SU-DHL-6 (cell line): ENCODE data around the gene CGB3.
"Not testable (repeated sequence)": the region's sequence is repeated elsewhere in the genome, so short reads cannot be mapped to it uniquely, and the experiment has no call there.

ENCODE experiments used
- H2AFZ ChIP-seq: fragments of 200-600 bp; sonication (generic); 2 replicates; pipeline ENCODE4 v1.6.1; 2014; ENCODE audit warnings: low read depth, mild to moderate bottlenecking, moderate library complexity, mixed read lengths, antibody characterized with exemption, low read length; ENCODE audit not compliant: severe bottlenecking
- H3F3A ChIP-seq: fragments of 200-600 bp; shearing (Covaris generic); 2 replicates; pipeline ENCODE4 v1.6.0; 2016; ENCODE audit warnings: antibody characterized with exemption, mild to moderate bottlenecking; ENCODE audit not compliant: insufficient read depth
- H3K27ac ChIP-seq: fragments of 200-600 bp; sonication (generic); 2 replicates; pipeline ENCODE4 v1.5.1; 2016; ENCODE audit warnings: low read depth, mild to moderate bottlenecking, low read length, moderate library complexity, mixed read lengths
- H3K27me3 ChIP-seq: fragments of 200-600 bp; sonication (generic), shearing (Covaris generic); 2 replicates; pipeline ENCODE4 v1.6.0; 2014; ENCODE audit warnings: mild to moderate bottlenecking, low read length
- H3K36me3 ChIP-seq: fragments of 200-600 bp; sonication (generic); 2 replicates; pipeline ENCODE4 v1.6.1; 2014; ENCODE audit warnings: mild to moderate bottlenecking, low read length, mixed read lengths
- H3K4me2 ChIP-seq: fragments of 300-600, 200-600 bp; shearing (Covaris generic), sonication (generic); 2 replicates; pipeline ENCODE4 v1.6.0; 2014; ENCODE audit warnings: low read length, low read depth, mild to moderate bottlenecking; ENCODE audit not compliant: poor library complexity, severe bottlenecking
- H3K4me3 ChIP-seq: fragments of 200-600 bp; sonication (generic); 2 replicates; pipeline ENCODE4 v1.5.1; 2014; ENCODE audit warnings: antibody characterized with exemption, low read length, mild to moderate bottlenecking, mixed read lengths; ENCODE audit not compliant: insufficient read depth, poor library complexity, severe bottlenecking
- H3K79me2 ChIP-seq: fragments of 200-600 bp; sonication (generic); 2 replicates; pipeline ENCODE4 v1.6.1; 2014; ENCODE audit warnings: mild to moderate bottlenecking, low read length, moderate library complexity; ENCODE audit not compliant: insufficient read depth
- H3K9ac ChIP-seq: fragments of 200-600 bp; sonication (generic); 2 replicates; pipeline ENCODE4 v1.7.0; 2014; ENCODE audit warnings: mild to moderate bottlenecking, low read length
- H3K9me2 ChIP-seq: fragments of 200-600 bp; sonication (generic); replicated peaks from 2 replicates; pipeline ENCODE4 v1.6.1; 2014; ENCODE audit warnings: low read length; ENCODE audit not compliant: insufficient read depth
- H3K9me3 ChIP-seq: fragments of 200-600 bp; sonication (generic); 2 replicates; pipeline ENCODE4 v1.6.1; 2014; ENCODE audit warnings: low read length, mixed read lengths; ENCODE audit not compliant: insufficient read depth
- H4K20me1 ChIP-seq: fragments of 200-600 bp; sonication (generic); 2 replicates; pipeline ENCODE4 v1.6.1; 2014; ENCODE audit warnings: low read depth, mild to moderate bottlenecking, antibody characterized with exemption, low read length, moderate library complexity, mixed read lengths
- EZH2phosphoT487 ChIP-seq: fragments of 200-600 bp; sonication (generic), shearing (Covaris generic); conservative IDR thresholded peaks from 2 replicates; pipeline ENCODE4 v1.6.1; 2018; ENCODE audit warnings: mild to moderate bottlenecking, antibody characterized with exemption, low read length, moderate library complexity, mixed read lengths
- TF ChIP-seq, protein P1 (sequence below): fragments of 200-600 bp; sonication (generic); IDR thresholded peaks from one replicate; pipeline ENCODE4 v1.5.1; 2017; ENCODE audit warnings: antibody characterized with exemption, mild to moderate bottlenecking, low read length, moderate library complexity; ENCODE audit not compliant: insufficient read depth, poor library complexity, severe bottlenecking

CGB3 gene

DNA sequence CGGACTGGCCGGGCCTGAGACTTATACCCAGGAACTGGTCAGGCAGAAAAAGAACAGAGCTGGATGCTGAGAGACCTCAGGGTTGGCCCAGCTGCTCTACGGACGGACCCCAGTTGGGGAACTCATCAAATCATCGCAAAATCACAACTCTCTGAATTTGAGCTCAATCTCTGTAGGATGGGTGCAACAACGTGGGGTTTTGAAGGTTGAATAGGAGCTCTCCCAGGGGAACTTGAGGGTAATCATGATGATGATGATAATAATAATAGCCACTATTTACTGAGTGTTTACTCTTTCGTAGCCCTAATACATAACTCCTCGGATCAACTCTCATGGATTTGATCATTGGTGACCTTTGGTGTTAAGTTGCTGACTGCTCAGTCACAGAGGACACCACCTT is 6.2 kb upstream of the CGB3 start:
- not testable (repeated sequence) for H2AFZ ChIP-seq, H3K9me2 ChIP-seq, H3K4me3 ChIP-seq, H4K20me1 ChIP-seq, H3K36me3 ChIP-seq, H3K9me3 ChIP-seq, H3K27ac ChIP-seq, H3K4me2 ChIP-seq, H3F3A ChIP-seq, H3K27me3 ChIP-seq, H3K9ac ChIP-seq, H3K79me2 ChIP-seq

DNA sequence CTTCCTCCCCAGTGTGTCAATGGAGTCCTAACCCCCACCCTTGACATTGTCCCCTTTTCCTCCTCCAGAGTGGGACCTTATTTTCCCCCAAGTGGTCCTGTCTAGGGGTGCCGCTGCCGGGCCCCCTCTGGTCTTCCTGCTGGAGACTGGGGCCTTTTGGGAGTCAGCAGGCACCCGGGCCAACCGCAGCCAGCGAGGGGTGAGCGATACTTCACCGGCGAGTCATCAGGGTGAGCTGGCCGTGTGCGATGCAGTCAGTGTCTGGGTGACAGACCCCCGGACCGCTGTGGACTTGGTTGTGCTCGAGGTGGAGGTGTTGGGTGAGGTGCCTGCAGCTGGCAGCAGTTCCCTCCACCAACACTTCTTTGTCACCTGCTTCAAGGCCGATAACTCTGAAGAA is 5.6 kb upstream of the CGB3 start:
- not testable (repeated sequence) for H3K27ac ChIP-seq, H3K9ac ChIP-seq, H3K4me3 ChIP-seq, H3K9me2 ChIP-seq, H3K36me3 ChIP-seq, H2AFZ ChIP-seq, H3K9me3 ChIP-seq, H3K27me3 ChIP-seq, H3F3A ChIP-seq, H3K79me2 ChIP-seq, H4K20me1 ChIP-seq, H3K4me2 ChIP-seq

DNA sequence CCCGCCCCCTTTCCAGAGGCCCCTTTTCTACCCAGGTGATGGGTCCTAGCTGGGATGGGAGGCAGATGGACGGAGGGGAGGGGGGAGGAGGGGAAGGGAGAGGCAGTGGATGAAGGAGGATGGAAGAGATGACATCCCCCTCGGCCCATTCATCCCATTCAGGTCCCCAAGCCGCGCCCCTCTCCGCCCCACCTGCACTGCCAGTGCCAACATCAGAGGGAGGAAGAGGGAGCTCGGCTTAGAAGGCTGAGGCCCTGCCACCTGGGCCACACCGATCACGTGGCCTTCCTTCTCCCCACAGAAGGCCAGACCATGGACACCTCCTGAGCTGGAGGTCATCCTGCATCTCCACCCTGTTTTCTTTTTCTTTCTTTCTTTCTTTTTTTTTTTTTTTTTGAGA is 4.6 kb upstream of the CGB3 start:
- not testable (repeated sequence) for H3K9ac ChIP-seq, H3F3A ChIP-seq, H2AFZ ChIP-seq, H3K36me3 ChIP-seq, H3K9me2 ChIP-seq, H3K9me3 ChIP-seq, H3K4me2 ChIP-seq, H3K27ac ChIP-seq, H3K4me3 ChIP-seq, H4K20me1 ChIP-seq, H3K79me2 ChIP-seq, H3K27me3 ChIP-seq

DNA sequence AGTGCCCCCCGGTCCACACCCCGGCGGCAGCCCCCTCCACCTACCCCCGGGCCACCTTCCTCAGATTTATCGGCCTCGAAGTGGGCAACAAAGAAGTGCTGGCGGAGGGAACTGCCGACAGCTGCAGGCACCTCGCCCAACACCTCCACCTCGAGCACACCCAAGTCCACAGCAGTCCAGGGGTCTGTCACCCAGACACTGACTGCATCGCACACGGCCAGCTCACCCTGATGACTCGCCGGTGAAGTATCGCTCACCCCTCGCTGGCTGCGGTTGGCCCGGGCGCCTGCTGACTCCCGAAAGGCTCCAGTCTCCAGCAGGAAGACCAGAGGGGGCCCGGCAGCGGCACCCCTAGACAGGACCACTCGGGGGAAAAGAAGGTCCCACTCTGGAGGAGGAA is 1.5 kb upstream of the CGB3 start:
- H3K9me3 ChIP-seq, H3K9me2 ChIP-seq, H3K36me3 ChIP-seq, H3K4me2 ChIP-seq, H3K27me3 ChIP-seq, H4K20me1 ChIP-seq, H2AFZ ChIP-seq, H3F3A ChIP-seq, H3K79me2 ChIP-seq, H3K4me3 ChIP-seq, H3K27ac ChIP-seq, H3K9ac ChIP-seq: not testable (repeated sequence)

DNA sequence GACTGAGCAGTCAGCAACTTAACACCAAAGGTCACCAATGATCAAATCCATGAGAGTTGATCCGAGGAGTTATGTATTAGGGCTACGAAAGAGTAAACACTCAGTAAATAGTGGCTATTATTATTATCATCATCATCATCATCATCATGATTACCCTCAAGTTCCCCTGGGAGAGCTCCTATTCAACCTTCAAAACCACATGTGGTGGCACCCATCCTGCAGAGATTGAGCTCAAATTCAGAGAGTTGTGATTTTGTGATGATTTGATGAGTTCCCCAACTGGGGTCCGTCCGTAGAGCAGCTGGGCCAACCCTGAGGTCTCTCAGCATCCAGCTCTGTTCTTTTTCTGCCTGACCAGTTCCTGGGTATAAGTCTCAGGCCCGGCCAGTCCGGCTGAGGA is 955 bp upstream of the CGB3 start:
- H3K27me3 ChIP-seq, H3K9me2 ChIP-seq, H2AFZ ChIP-seq, H3K36me3 ChIP-seq, H3F3A ChIP-seq, H3K9ac ChIP-seq, H3K4me3 ChIP-seq, H4K20me1 ChIP-seq, H3K4me2 ChIP-seq, H3K79me2 ChIP-seq, H3K27ac ChIP-seq, H3K9me3 ChIP-seq: not testable (repeated sequence)

DNA sequence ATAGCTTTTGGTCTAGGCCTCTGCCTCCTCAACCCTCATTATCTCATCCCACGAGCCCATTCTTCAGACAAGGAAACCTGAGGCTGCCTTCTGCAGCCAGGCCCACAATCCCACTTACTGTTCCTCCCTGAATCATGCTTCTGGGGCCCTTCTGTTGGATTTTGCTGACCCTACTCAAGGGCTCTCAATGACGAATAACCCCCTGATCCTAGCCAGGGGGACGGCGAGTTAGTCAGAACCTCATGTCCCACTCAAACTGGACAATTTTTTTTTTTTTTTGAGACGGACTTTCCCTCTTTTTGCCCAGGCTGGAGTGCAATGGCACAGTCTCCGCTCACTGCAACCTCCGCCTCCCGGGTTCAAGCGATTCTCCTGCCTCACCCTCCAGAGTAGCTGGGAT is 2.0 kb downstream of the CGB3 start:
- no peak overlapping the region for H3K27ac ChIP-seq
- no peak overlapping the region for H3K4me2 ChIP-seq
- H3K4me3 ChIP-seq = no peak overlapping the region
- H3K9me3 ChIP-seq = no peaks in the 10 kb centered on the region
- no peaks in the 10 kb centered on the region for H3F3A ChIP-seq
- H2AFZ ChIP-seq = no peak overlapping the region
- no peaks in the 10 kb centered on the region for H4K20me1 ChIP-seq
- no peaks in the 10 kb centered on the region for H3K36me3 ChIP-seq
- no peaks in the 10 kb centered on the region for H3K79me2 ChIP-seq
- no peak for TF ChIP-seq EZH2phosphoT487
- TF ChIP-seq, protein P1, sequence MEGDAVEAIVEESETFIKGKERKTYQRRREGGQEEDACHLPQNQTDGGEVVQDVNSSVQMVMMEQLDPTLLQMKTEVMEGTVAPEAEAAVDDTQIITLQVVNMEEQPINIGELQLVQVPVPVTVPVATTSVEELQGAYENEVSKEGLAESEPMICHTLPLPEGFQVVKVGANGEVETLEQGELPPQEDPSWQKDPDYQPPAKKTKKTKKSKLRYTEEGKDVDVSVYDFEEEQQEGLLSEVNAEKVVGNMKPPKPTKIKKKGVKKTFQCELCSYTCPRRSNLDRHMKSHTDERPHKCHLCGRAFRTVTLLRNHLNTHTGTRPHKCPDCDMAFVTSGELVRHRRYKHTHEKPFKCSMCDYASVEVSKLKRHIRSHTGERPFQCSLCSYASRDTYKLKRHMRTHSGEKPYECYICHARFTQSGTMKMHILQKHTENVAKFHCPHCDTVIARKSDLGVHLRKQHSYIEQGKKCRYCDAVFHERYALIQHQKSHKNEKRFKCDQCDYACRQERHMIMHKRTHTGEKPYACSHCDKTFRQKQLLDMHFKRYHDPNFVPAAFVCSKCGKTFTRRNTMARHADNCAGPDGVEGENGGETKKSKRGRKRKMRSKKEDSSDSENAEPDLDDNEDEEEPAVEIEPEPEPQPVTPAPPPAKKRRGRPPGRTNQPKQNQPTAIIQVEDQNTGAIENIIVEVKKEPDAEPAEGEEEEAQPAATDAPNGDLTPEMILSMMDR = no peak
- H3K9ac ChIP-seq = no peak overlapping the region
- no peaks in the 10 kb centered on the region for H3K9me2 ChIP-seq
- H3K27me3 ChIP-seq = no peaks in the 10 kb centered on the region
